ENCODE measurements around the gene RAP1GAP2.
"Not testable (repeated sequence)": the region's sequence is repeated elsewhere in the genome, so short reads cannot be mapped to it uniquely, and the experiment has no call there.

RAP1GAP2 gene

DNA sequence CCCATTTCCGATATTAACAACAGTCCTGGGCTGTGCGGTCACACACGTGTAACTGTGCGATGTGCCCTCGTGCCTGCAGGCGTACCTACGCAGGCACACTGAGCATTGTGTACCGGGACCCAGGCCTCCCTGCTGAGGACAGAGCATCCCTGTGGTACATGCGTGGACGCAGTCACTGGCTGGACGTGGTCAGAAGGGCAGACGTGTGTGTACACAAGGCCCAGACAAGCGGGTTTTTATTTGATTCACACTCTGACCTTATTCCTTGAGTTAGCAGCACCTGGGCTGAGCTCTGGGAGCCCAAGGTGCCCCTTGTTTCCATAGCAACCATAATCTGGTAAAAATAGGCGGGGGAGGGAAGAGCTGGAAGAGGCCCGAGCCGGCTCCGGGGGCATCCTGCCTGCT, 19.5 kb downstream of the RAP1GAP2 start:
- DNase-seq, result peak; percentile 50 to 52

DNA sequence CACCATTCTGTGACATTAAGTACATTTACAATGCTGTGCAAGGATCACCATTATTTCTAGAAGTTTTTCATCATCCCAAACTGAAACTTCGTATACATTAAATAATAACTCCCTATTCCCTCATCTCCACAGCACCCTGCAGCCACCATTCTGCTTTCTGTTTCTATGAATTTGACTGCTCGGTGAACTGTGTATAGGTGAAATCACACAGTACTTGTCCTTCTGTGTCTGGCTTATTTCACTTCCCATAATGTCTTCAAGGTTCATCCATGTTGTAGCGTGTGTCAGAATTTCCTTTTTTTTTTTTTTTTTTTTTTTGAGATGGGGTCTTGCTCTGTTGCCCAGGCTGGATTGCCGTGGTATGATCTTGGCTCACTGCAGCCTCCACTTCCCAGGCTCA, 20.4 kb downstream of the RAP1GAP2 start:
- no peak for DNase-seq

GRCh38 chr17:2819294-2819693, 23.1 kb downstream of the RAP1GAP2 start:
- DNase-seq, result not testable (repeated sequence)

DNA sequence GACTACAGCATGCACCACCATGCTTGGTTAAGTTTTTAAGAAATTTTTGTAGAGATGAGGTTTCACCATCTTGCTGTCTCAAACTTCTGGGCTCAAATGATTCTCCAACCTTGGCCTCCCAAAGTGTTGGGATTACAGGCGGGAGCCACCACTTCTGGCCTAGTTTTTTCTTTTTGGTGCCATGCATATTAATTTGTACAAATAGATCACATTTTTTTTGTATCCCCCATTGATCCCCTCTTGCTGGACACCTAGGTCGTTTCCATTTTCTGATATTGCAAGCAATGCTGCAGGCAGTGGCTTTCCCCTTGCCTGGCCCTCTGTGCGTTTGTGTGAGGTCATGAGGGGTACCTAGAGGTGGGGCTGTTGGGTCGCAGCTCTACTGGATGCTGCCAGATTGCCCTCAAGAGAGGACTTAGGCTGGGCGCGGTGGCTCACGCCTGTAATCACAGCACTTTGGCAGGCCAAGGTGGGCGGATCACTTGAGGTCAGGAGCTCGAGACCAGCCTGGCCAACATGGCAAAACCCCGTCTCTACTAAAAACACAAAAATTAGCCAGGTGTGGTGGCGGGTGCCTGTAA, 23.8 kb downstream of the RAP1GAP2 start:
- no peak for DNase-seq

- no peak for DNase-seq
Measured at GRCh38 chr17:2821868-2822267, 25.6 kb downstream of the RAP1GAP2 start.

GRCh38 chr17:2822358-2822757, 26.1 kb downstream of the RAP1GAP2 start:
- no peak for DNase-seq

GRCh38 chr17:2825253-2825970, 29.2 kb downstream of the RAP1GAP2 start:
- DNase-seq, result no peak

GRCh38 chr17:2828397-2829038, 32.3 kb downstream of the RAP1GAP2 start:
- DNase-seq, result peak; percentile 70 to 82

GRCh38 chr17:2830678-2831077, 34.4 kb downstream of the RAP1GAP2 start:
- no peak for DNase-seq

GRCh38 chr17:2835780-2836179, 39.5 kb downstream of the RAP1GAP2 start:
- no peak for DNase-seq

DNA sequence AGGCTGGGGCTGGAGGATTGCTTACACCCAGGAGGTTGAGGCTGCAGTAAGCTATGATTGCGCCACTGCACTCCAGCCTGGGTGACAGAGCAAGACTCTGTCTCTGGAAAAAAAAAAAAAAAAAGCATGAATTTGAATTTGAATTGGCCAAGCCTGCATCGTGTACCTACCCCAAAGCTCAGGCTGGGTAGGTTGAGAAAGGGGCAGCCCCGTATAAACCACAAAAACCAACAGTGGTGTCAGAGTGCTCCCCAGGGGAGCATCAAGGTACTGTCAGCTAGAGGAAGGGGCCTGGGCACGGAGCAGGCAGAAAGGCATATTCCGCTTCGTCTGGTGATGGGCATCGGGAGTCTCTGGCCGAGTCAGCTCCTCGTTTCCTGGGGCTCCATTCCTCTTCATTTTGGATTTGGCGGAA, 40.9 kb downstream of the RAP1GAP2 start:
- DNase-seq, result no peak

- DNase-seq, result no peak
Measured at GRCh38 chr17:2841606-2842005, 45.4 kb downstream of the RAP1GAP2 start.

DNA sequence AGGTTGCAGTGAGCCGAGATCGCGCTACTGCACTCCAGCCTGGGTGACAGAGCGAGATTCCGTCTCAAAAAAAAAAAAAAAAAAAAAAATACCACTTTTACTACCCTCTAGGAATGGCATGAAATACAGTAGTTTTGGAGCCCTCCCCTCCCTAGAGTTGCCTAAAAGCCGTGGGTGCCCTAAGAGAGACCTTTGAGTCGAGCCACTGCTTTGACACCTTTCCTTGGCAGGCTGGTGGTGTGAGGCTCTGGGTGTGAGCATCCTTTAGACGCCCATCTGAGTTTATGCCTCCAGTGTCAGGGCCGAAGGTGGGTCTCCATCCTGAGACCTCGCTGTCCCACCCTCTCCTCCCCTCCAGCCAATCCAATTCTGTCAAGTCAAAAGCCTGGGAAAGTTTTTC, 46.2 kb downstream of the RAP1GAP2 start:
- no peak for DNase-seq

DNA sequence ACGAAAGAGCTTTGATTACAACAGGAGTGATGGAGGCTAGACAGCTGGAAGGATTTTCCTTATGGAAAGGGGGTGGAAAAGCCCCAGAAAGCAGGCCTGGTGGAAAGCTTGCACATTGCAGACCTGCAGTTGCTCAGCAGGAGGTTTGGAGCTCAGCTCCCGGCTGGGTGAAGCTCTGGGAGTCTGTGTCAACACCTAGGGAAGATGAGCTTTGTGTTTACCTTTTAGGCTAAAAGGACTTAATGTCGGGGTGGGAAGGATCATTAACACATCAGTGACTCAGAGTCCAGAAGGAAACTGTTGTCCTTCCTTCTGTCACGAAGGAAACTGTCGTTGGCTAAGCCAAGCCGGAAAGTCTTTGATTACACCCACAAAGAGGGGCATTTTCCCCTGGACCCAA, 48.2 kb downstream of the RAP1GAP2 start:
- peak; percentile 36 to 52 for DNase-seq

- peak; percentile 46 to 59 for DNase-seq
Measured at GRCh38 chr17:2847381-2848333, 51.4 kb downstream of the RAP1GAP2 start.

- DNase-seq, result no peak
Measured at GRCh38 chr17:2849327-2849670, 53.1 kb downstream of the RAP1GAP2 start.

DNA sequence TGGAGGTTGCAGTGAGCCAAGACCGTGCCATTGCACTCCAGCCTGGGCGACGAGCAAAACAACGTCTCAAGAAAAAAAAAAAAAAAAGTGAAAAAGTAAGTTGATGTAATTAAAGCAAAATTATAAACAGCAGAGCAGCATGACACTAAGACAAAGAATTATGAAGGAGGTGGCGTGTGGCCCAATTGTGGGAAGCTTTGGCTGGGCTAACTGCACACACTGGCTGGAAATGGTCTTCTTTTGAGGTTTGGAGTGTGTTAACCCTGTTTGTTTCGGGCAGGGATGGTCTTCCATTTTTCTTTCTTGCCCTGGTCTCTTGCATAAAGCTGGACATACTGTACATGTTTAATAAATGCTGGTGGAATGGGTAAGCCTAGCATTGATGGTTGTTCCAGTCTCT, 54.8 kb downstream of the RAP1GAP2 start:
- DNase-seq, result no peak

GRCh38 chr17:2851615-2852014, 55.4 kb downstream of the RAP1GAP2 start:
- DNase-seq, result no peak

- DNase-seq, result no peak
Measured at GRCh38 chr17:2852221-2852620, 56.0 kb downstream of the RAP1GAP2 start.

DNA sequence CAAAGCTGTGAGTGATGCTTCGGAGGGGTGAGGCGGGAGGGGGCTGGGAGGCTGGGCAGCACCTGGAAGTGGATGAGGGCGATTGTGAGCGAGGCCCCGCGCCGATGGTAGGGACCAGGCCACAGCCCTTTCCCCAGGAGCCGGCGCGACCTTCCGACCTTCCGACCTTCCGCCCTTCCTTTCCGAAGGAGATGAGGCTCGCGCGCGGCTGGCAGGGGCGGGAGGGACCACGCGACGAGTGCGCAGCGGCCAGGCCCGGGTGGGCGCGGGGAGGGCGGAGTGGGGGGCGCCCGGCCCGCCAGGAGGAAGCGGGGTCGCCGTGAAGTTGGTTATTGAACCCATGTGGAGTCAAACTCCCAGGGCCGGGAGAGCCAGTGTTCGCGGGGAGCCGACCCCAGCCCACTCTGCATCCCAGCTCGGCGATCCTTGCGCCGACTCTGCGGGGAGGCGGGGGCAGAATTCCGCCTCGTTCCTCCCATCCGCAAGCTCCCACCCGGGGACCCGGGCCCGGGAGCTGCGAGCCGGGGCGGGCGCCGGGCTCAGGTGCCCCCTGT, 56.6 kb downstream of the RAP1GAP2 start:
- no peak for DNase-seq

- peak in 1 of 2 experiments; percentile 20 for DNase-seq
Measured at GRCh38 chr17:2853283-2854142, 57.3 kb downstream of the RAP1GAP2 start.

All from SHP77 (cell line).